ENCODE measurements around the gene ANAPC7.

GRCh38 chr12:110426406-110426805 is 22.9 kb upstream of the ANAPC7 start:
- no peak for TF ChIP-seq ZNF175 (tag by site-specific recombination; IDR thresholded peaks at IDR 0.05)
- TF ChIP-seq ZNF24 (tag by site-specific recombination; IDR thresholded peaks at IDR 0.05), result no peak
- no peak for TF ChIP-seq ZNF114 (tag by site-specific recombination; IDR thresholded peaks at IDR 0.05)

Data from HEK293 (cell line).